ENCODE measurements around the gene ADAMTSL2.
A peak's percentile ranks its signal among the peaks of the same experiment; 100 is the strongest.

Gene ADAMTSL2

GRCh38 chr9:133536536-133536935 lies 2.0 kb downstream of the ADAMTSL2 start:
- no peak for DNase-seq

- DNase-seq = no peak
These were observed 2.8 kb downstream of the ADAMTSL2 start for GRCh38 chr9:133537257-133537656.

GRCh38 chr9:133538176-133538575 lies 3.7 kb downstream of the ADAMTSL2 start:
- DNase-seq = no peak

GRCh38 chr9:133538851-133539833 lies 4.6 kb downstream of the ADAMTSL2 start:
- DNase-seq = no peak

GRCh38 chr9:133539991-133540697 lies 5.6 kb downstream of the ADAMTSL2 start:
- DNase-seq = no peak

DNA sequence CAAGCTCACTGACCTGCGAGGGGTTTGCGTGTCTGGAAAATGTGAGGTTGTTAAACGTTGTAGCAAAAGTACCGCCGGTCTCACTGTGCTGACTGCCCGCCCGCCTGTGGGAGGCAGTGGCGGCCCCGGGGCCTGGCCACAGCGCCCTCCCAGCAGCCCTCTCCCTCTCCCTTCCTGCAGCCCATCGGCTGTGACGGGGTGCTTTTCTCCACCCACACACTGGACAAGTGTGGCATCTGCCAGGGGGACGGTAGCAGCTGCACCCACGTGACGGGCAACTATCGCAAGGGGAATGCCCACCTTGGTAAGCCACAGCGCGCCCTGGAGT lies 6.2 kb downstream of the ADAMTSL2 start:
- no peak for DNase-seq

DNA sequence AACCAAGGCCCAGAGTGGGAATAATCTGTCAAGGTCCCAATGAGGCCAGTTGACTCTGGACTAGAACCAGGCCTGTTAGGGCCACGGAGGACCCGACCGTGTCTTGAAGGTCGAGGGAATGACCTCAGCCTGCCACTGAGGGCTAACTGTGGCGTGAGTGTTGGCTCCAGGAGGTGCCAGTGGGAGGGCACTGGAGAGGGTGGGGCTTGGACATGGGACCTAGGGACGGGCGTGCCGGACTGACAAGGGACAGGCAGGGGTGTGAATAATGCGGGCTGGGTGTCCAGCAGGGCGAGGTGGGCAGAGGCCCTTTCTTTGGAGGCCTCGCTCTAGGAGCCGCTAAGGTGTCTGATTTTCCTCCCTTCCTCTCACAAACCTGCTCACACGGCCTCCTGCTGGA lies 7.5 kb downstream of the ADAMTSL2 start:
- DNase-seq = no peak

- no peak for DNase-seq
These were observed 9.4 kb downstream of the ADAMTSL2 start for GRCh38 chr9:133543772-133544467.

DNA sequence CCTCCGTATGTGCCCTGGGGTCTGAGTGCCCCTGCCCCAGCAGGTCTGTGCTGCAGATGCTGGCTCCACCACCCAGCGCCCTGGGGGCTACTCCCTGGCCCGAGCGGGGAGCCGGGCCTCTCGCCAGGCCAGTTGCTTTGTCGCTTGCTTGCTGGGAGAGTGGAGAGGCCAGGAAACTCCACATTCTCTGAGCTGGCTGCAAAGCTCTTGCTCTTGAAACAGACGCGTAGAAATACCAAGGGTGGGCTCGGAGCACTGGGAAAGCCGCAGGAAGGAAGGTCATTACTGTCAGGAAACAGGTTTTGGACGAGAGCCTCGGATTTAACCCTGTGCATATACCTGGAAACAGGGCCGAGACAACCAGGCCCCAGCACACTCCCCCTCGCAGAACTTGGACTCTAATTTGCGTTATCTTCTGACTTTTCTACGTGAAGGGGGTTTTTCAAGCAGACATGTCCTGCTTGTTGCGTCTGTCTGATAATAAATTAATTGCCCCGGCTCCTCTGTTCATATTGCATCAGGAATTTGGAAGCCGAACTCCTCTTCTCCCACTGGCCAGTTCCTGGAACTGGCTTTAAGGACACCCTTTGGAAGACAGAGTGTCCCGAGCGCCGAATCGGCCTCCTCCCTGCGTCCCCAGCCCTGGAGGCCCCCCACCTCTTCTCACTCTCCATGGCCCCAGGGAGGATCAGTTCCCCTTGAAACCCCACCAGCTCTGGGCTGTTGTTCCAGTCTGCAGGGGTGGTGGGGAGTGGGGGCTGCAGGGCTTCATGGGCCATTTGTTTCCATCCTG lies 11.2 kb downstream of the ADAMTSL2 start:
- no peak for DNase-seq

- no peak for DNase-seq
These were observed 11.8 kb downstream of the ADAMTSL2 start for GRCh38 chr9:133546287-133546680.

- no peak for DNase-seq
These were observed 12.6 kb downstream of the ADAMTSL2 start for GRCh38 chr9:133547116-133547515.

- no peak for DNase-seq
These were observed 16.9 kb downstream of the ADAMTSL2 start for GRCh38 chr9:133551446-133551845.

DNA sequence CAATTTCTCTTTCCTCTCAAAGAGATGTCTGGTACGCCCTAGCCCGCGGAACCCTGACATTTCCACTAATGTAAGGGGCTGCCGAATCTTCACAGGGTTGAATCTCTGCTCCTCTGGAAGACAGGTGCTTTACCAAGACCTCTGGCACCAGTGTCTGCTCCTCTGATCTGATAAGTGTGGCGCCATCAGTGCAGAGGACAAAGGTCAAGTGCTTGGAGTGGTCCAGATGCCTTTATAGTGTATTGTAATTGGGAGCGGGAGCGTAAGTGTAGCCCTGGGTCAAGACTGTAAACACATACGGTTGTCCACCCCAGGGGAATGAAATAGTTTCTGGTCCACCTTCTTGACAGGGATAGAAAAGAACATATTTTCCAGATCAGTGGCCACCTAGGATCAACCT lies 17.7 kb downstream of the ADAMTSL2 start:
- no peak for DNase-seq

DNA sequence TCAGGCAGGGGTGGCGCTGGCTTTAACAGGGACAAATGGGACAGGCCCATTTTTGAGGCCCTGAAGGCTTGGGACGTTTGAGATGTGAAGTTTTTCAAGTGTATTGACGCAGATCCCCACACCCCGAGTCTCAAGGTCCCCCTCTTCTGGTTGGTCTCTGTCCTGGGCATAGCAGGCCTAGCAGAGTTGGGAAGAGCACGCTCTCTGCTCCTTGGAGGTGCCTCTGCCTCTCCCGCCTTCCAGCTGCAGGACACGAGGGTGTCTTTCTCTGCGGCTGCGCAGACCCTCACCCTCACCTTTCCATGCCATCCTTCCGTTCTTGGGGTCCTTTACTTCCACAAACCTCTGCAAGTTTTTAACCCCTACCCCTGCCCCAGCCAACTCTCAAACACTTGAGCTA lies 18.6 kb downstream of the ADAMTSL2 start:
- no peak for DNase-seq

GRCh38 chr9:133553973-133554713 lies 19.6 kb downstream of the ADAMTSL2 start:
- no peak for DNase-seq

GRCh38 chr9:133554729-133555128 lies 20.2 kb downstream of the ADAMTSL2 start:
- no peak for DNase-seq

DNA sequence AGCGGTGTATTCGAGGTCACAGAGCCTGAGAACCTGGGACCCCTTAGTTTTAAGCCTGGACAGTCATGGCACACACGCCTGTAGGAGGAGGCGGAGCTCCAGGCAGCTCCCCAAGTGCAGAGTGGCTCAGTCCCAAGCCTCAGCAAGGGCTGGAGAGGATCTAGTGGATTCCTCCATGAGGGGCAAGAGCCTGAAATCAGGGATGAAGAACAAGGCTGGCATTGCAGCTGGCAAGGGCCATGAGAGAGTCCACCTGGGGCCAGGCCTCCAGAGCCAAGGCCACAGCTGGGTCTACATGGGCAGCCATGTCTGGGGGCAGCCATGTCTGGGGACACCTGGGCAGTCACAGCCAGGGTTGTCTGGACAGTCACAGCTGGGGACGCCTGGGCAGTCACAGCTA lies 21.9 kb downstream of the ADAMTSL2 start:
- no peak for DNase-seq

GRCh38 chr9:133557581-133557980 lies 23.1 kb downstream of the ADAMTSL2 start:
- DNase-seq = no peak

- DNase-seq = peak; percentile 65
These were observed 24.0 kb downstream of the ADAMTSL2 start for GRCh38 chr9:133558191-133559126.

DNA sequence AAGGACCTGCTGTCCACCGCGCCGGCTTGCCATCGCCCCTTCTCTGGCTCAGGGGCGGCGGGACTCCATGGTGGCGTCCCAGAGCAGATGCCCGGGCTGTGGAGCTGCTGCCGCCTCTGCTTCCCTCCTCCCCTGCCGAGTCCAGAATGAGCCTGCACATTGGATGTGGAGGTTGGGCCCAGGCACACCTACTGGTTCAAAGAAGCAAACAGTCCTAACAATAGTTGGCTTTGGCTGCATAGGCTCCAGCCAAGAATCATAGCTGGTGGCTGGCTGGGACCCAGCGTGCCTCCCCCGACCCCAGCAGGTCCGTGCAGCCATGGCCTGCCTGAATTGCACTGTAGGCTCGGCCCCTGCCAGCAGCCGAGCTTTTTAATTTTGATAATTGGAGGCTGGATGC lies 25.8 kb downstream of the ADAMTSL2 start:
- DNase-seq = no peak

- DNase-seq = no peak
These were observed 26.4 kb downstream of the ADAMTSL2 start for GRCh38 chr9:133560944-133561343.

All from activated CD4-positive, alpha-beta T cell treated with anti-CD3 and anti-CD28 coated beads for 48 hours (primary cell).